Erythroblast (primary cell): ENCODE data around the gene ATP8A1.

Source experiments
- GATA1 ChIP-seq: IDR thresholded peaks from 2 replicates; pipeline ENCODE4 v1.6.1; 2011; ENCODE audit warnings: low read depth, mild to moderate bottlenecking, control low read depth, low read length, moderate library complexity
- POLR2A ChIP-seq: IDR thresholded peaks from 2 replicates; pipeline ENCODE4 v1.6.1; 2011; ENCODE audit warnings: mild to moderate bottlenecking, low read length

DNA sequence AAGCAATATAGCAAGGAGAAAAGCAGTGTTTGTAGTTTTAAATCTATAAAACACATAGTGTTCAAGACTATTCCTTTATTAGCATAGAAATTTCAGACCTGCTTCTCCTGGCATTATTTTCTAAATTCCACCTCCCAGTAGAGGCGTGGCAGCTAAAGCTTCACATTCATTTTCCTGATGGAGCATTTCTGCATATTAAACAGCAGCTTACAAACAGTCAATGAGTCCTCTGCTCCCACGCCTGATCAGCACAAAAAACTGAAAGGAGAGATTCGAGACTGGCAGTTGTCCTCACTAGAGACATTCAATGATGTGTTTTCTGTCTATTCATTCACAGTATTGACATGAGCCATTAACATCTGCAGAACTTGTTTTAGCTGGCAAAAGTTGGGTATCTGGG is 198.2 kb downstream of the ATP8A1 start:
- TF ChIP-seq POLR2A (no peak), GATA1 (no peak)
